ENCODE data around the gene EFCAB6. TPM values are rescaled to one million over a fixed set of nuclear protein-coding genes. Genes with fewer than 3 reads are reported as not detected.

EFCAB6 gene
- total and polyA plus RNA-seq, 10 donors, result 0.07 to 2.8 (median 0.78) TPM

DNA sequence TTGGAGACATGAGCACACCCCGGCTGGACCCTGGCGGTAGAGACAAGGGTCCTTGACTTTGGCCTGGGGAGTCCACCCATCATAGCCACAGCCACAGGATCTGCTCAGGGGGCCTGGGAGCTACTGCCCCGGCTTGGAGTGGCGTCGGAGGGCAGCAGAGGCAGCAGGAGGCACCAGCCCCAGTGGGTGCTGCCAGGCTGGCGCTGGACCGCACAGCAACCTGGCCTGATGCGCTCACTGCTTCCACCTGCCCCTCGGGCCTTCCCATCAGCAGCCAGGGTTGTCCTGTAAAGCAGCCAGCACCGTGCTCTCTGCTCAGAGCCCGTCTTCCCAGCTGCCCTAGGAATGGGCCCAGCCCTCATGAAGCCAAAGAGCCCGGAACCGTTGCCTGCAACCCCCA is 28.3 kb upstream of the EFCAB6 start:
- Histone ChIP-seq H3K36me3 (no peaks in the 10 kb centered on the region), H3K4me3 (no peak overlapping the region), H3K4me1 (no peaks in the 10 kb centered on the region), H3K27me3 (replicated peaks in 1 of 7) (peaks cover 0 to 24% (median 0%) of the 10 kb centered on the region in 7 donors), H3K27ac (no peak overlapping the region), H3K9me3 (no peaks in the 10 kb centered on the region)
- TF ChIP-seq POLR2AphosphoS5 (IDR thresholded peaks at IDR 0.05), result no peak
- no peak for TF ChIP-seq POLR2A (IDR thresholded peaks at IDR 0.05)
- no peak for TF ChIP-seq CTCF (IDR thresholded peaks at IDR 0.05 in 8 of 11, conservative IDR thresholded peaks at IDR 0.05 in 3 of 11)
- intact Hi-C loops (cut with DNase I; ENCODE audit: low total_unique reads), result no loop called here
- 83 to 91% (median 86%) methylated on average over 8 to 13 of the region's 13 CpGs for WGBS, 5 donors
- DNase-seq, result no peak

GRCh38 chr22:43839781-43840180 is 27.7 kb upstream of the EFCAB6 start:
- TF ChIP-seq CTCF (IDR thresholded peaks at IDR 0.05 in 8 of 11, conservative IDR thresholded peaks at IDR 0.05 in 3 of 11) (no peak), POLR2A (IDR thresholded peaks at IDR 0.05) (no peak), POLR2AphosphoS5 (IDR thresholded peaks at IDR 0.05) (no peak)
- no peaks in the 10 kb centered on the region for H3K4me1 ChIP-seq
- no peak overlapping the region for H3K4me3 ChIP-seq
- intact Hi-C loops (cut with DNase I; ENCODE audit: low total_unique reads), result no loop called here
- WGBS, 5 donors, result 38 to 49% (median 45%) methylated on average over 8 of the region's 8 CpGs
- DNase-seq, result no peak
- no peaks in the 10 kb centered on the region for H3K36me3 ChIP-seq
- H3K27ac ChIP-seq, result no peak overlapping the region
- H3K27me3 ChIP-seq (replicated peaks in 1 of 7), result peaks cover 0 to 24% (median 0%) of the 10 kb centered on the region in 7 donors
- no peaks in the 10 kb centered on the region for H3K9me3 ChIP-seq

- intact Hi-C loops (cut with DNase I; ENCODE audit: low total_unique reads), result no loop called here
- 89 to 97% (median 94%) methylated on average over 24 to 25 of the region's 25 CpGs for WGBS, 5 donors
- Histone ChIP-seq H3K9me3 (no peaks in the 10 kb centered on the region), H3K27ac (no peak overlapping the region), H3K27me3 (replicated peaks in 1 of 7) (peaks cover 0 to 25% (median 0%) of the 10 kb centered on the region in 7 donors), H3K4me3 (no peak overlapping the region), H3K4me1 (no peaks in the 10 kb centered on the region), H3K36me3 (no peaks in the 10 kb centered on the region)
- TF ChIP-seq POLR2AphosphoS5 (IDR thresholded peaks at IDR 0.05) (no peak), POLR2A (IDR thresholded peaks at IDR 0.05) (no peak), CTCF (IDR thresholded peaks at IDR 0.05 in 8 of 11, conservative IDR thresholded peaks at IDR 0.05 in 3 of 11) (no peak)
- DNase-seq, result no peak
Observed at GRCh38 chr22:43838571-43839307, 26.6 kb upstream of the EFCAB6 start.

DNA sequence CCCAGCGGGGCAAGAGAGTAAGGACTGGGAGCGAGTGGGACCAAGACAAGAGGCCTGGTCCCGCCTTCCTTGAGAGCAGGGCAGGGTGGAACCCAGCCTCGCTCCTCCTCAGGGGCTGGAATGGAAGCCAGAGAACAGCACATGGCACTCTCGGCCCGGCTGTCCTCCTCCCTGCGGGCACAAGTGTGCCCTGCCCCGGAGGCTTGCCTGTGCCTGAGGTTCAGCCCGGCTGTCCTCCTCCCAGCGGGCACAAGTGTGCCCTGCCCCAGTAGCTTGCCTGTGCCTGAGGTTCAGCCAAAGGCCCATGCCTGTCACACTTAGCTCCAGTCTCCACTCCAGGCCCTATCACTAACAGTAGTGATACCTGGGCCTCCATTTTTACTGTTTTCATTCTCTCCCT is 26.1 kb upstream of the EFCAB6 start:
- TF ChIP-seq POLR2A (IDR thresholded peaks at IDR 0.05), result no peak
- TF ChIP-seq CTCF (IDR thresholded peaks at IDR 0.05 in 8 of 11, conservative IDR thresholded peaks at IDR 0.05 in 3 of 11), result no peak
- no peak for TF ChIP-seq POLR2AphosphoS5 (IDR thresholded peaks at IDR 0.05)
- DNase-seq, result no peak
- 86 to 99% (median 90%) methylated on average over 7 to 10 of the region's 10 CpGs for WGBS, 5 donors
- no peak overlapping the region for H3K27ac ChIP-seq
- no peaks in the 10 kb centered on the region for H3K9me3 ChIP-seq
- intact Hi-C loops (cut with DNase I; ENCODE audit: low total_unique reads), result no loop called here
- no peaks in the 10 kb centered on the region for H3K36me3 ChIP-seq
- peaks cover 0 to 31% (median 0%) of the 10 kb centered on the region in 7 donors for H3K27me3 ChIP-seq (replicated peaks in 1 of 7)
- H3K4me3 ChIP-seq, result no peak overlapping the region
- H3K4me1 ChIP-seq, result no peaks in the 10 kb centered on the region
